B cell (primary cell): ENCODE measurements around the gene RABEP2. TPM values are rescaled to one million over a fixed set of nuclear protein-coding genes. Genes with fewer than 3 reads are reported as not detected.

Source experiments
- ATAC-seq: fragments of 200-7000 bp; cut with Tn5 transposase; one replicate; pipeline ENCODE4 v1.10.0; 2021; ENCODE audit warnings: low read depth, mild to moderate bottlenecking, moderate number of reproducible peaks, moderate library complexity
- CTCF ChIA-PET: fragments of 350-600 bp; sonication (Branson Sonifier 250); formaldehyde crosslinking; loops from one replicate; lab custom pipeline; 2021; ENCODE audit warnings: antibody characterized with exemption, inconsistent platforms; lab: Charles Lee
- POLR2A ChIA-PET: fragments of 350-600 bp; sonication (Branson Sonifier 250); formaldehyde crosslinking; loops from one replicate; lab custom pipeline; 2021; ENCODE audit warnings: antibody characterized with exemption; lab: Charles Lee
- DNase-seq: peaks from one replicate; pipeline ENCODE4 v3.0.0; 2013
- H2AFZ ChIP-seq: 2 replicates; pipeline ENCODE4 v1.6.1; 2012; ENCODE audit warnings: mild to moderate bottlenecking, low read depth, low read length; ENCODE audit not compliant: insufficient read depth, poor library complexity, severe bottlenecking
- H3K27ac ChIP-seq, 2 donors: 1 replicate in 1 of 2; 2 replicates in 1 of 2; pipeline ENCODE4 v1.5.1; 2012 to 2013; ENCODE audit warnings: low read length in 2 of 2, mild to moderate bottlenecking in 2 of 2, moderate library complexity in 1 of 2
- H3K27me3 ChIP-seq, 4 experiments: fragments of 200-600 bp in 1 of 4; sonication (generic) in 1 of 4; replicated peaks in 1 of 4; 1 replicate in 2 of 4; 2 replicates in 2 of 4; pipeline versions ENCODE4 v1.6.1 to v1.7.0; 2013 to 2016; ENCODE audit warnings: low read length in 3 of 4, mild to moderate bottlenecking in 2 of 4, mixed read lengths in 1 of 4, moderate library complexity in 1 of 4; ENCODE audit not compliant: insufficient read depth in 4 of 4, control insufficient read depth in 3 of 4; ENCODE audit errors: control extremely low read depth in 1 of 4
- H3K36me3 ChIP-seq, 2 experiments: replicated peaks in 1 of 2; 1 replicate in 1 of 2; 2 replicates in 1 of 2; pipeline versions ENCODE4 v1.6.1 to v1.7.1; 2013; ENCODE audit warnings: low read length in 1 of 2; ENCODE audit not compliant: insufficient read depth in 2 of 2, control insufficient read depth in 1 of 2; ENCODE audit errors: control extremely low read depth in 1 of 2, extremely low read depth in 1 of 2
- H3K4me1 ChIP-seq, 2 donors: fragments of 200-600 bp in 1 of 2; sonication (generic) in 1 of 2; 1 replicate in 1 of 2; 2 replicates in 1 of 2; pipeline versions ENCODE4 v1.5.1 to v1.6.1; 2013 to 2017; ENCODE audit warnings: low read length in 2 of 2; ENCODE audit not compliant: control insufficient read depth in 2 of 2, insufficient read depth in 2 of 2
- H3K4me2 ChIP-seq: replicated peaks from 2 replicates; pipeline ENCODE3; 2012; ENCODE audit warnings: mild to moderate bottlenecking, low read depth, low read length; ENCODE audit not compliant: poor library complexity, severe bottlenecking
- H3K4me3 ChIP-seq, 5 experiments: fragments of 200-600 bp in 1 of 5; sonication (generic) in 1 of 5; 1 replicate in 3 of 5; 2 replicates in 2 of 5; pipeline versions ENCODE4 v1.5.1 to v1.7.0; 2011 to 2016; ENCODE audit warnings: low read length in 4 of 5, mild to moderate bottlenecking in 4 of 5, low read depth in 2 of 5, control low read depth in 1 of 5, moderate library complexity in 1 of 5; ENCODE audit not compliant: insufficient read depth in 1 of 5; ENCODE audit errors: control extremely low read depth in 1 of 5, extremely low read depth in 1 of 5
- H3K79me2 ChIP-seq: fragments of 200-600 bp; sonication (generic); one replicate; pipeline ENCODE4 v1.6.0; 2016; ENCODE audit warnings: low read length; ENCODE audit not compliant: control insufficient read depth, insufficient read depth
- H3K9ac ChIP-seq: fragments of 200-600 bp; sonication (generic); 2 replicates; pipeline ENCODE4 v1.6.1; 2017; ENCODE audit warnings: mild to moderate bottlenecking, low read length, moderate library complexity
- H3K9me3 ChIP-seq, 3 donors: one replicate each; pipeline versions ENCODE4 v1.6.1 to v1.7.1; 2013; ENCODE audit warnings: low read length in 2 of 3; ENCODE audit not compliant: control insufficient read depth in 2 of 3, insufficient read depth in 1 of 3; ENCODE audit errors: control extremely low read depth in 1 of 3
- H4K20me1 ChIP-seq: 2 replicates; pipeline ENCODE4 v1.6.0; 2012; ENCODE audit warnings: mild to moderate bottlenecking, low read length; ENCODE audit not compliant: insufficient read depth, control insufficient read depth, poor library complexity, severe bottlenecking
- H3K27ac Mint-ChIP-seq: one replicate; pipeline ENCODE4 v1.8.0; 2021; ENCODE audit warnings: mixed read lengths
- H3K27me3 Mint-ChIP-seq: one replicate; pipeline ENCODE4 v1.8.0; 2021; ENCODE audit warnings: mixed read lengths
- H3K4me1 Mint-ChIP-seq: one replicate; pipeline ENCODE4 v1.8.0; 2021; ENCODE audit warnings: mixed read lengths
- H3K4me3 Mint-ChIP-seq: one replicate; pipeline ENCODE4 v1.8.0; 2021; ENCODE audit warnings: mixed read lengths
- H3K9me3 Mint-ChIP-seq: one replicate; pipeline ENCODE4 v1.8.0; 2022; ENCODE audit warnings: mixed read lengths; ENCODE audit not compliant: insufficient read depth
- EZH2 ChIP-seq: IDR thresholded peaks from 2 replicates; pipeline ENCODE4 v1.6.1; 2012; ENCODE audit warnings: borderline replicate concordance, low read depth, mild to moderate bottlenecking, moderate library complexity, low read length; ENCODE audit not compliant: insufficient read depth, poor library complexity, severe bottlenecking
- WGBS: methylation state at CpG from one replicate; pipeline ENCODE4 v1.1.5; 2013; ENCODE audit warnings: missing lambda C conversion rate; ENCODE audit not compliant: insufficient coverage; 5-methylcytosine and 5-hydroxymethylcytosine counted together
- intact Hi-C: fragments of 100-400 bp; cut with micrococcal nuclease; formaldehyde crosslinking; loops from one replicate; pipeline ENCODE4 v1.10.0; 2022
- polyA plus RNA-seq: library from polyadenylated mRNA; depleted of rRNA; stranded (reverse); fragments of >200 nt; gene quantifications from 2 replicates; pipeline ENCODE4 v1.2.3, GENCODE V29; 2012
- total RNA-seq, 2 donors: library from RNA; stranded (reverse); fragments of 120-200 nt in 1 of 2; gene quantifications; 1 replicate in 1 of 2; 2 replicates in 1 of 2; pipeline versions ENCODE4 v1.2.3 to v1.2.4, GENCODE V29; 2013 to 2022
- TF ChIP-seq, protein P1 (sequence below): fragments of 200-600 bp; IDR thresholded peaks from one replicate; pipeline ENCODE4 v1.8.0; 2022; ENCODE audit warnings: antibody characterized with exemption, mild to moderate bottlenecking

The RABEP2 gene
- total and polyA plus RNA-seq, 2 donors (not counting 1 experiment from before 2014, with no cell fraction given), result 136 to 178 TPM

DNA sequence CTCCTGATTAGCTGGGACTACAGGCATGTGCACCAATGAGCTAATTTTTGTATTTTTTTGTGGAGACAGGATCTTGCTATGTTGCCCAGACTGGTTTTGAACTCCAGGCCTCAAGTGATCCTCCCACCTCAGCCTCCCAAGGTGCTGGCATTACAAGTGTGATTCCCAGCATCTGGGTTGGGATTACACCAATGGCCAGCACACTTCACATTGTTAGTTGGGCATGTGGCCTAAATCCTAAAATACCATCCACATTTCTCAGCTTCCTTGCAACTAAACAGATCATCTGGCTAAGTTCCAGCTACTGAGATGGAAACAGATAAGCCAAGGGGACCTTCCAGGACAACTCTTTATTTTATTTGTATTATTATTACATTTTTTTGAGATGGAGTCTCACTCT lies 9.9 kb downstream of the RABEP2 start:
- ATAC-seq (no peak), DNase-seq (no peak)
- Histone ChIP-seq H4K20me1 (peaks cover 54% of the 10 kb centered on the region), H3K36me3 (peaks cover 12 to 76% of the 10 kb centered on the region in 2 experiments), H3K9me3 (no peaks in the 10 kb centered on the region), H3K4me3 (no peak overlapping the region), H3K79me2 (peaks cover 57% of the 10 kb centered on the region), H3K4me2 (no peak overlapping the region), H3K27me3 (no peaks in the 10 kb centered on the region), H3K9ac (no peak overlapping the region), H3K4me1 (peaks cover 10% of the 10 kb centered on the region in 2 donors), H2AFZ (no peak overlapping the region), H3K27ac (no peak overlapping the region)
- intact Hi-C loops, result no loop called here
- H3K4me1 Mint-ChIP-seq, result peaks cover 20% of the 10 kb centered on the region
- no peaks in the 10 kb centered on the region for H3K9me3 Mint-ChIP-seq
- POLR2A ChIA-PET, result no interaction called here
- H3K4me3 Mint-ChIP-seq, result no peak overlapping the region
- H3K27ac Mint-ChIP-seq, result no peak overlapping the region
- no peak for TF ChIP-seq EZH2
- TF ChIP-seq, protein P1, sequence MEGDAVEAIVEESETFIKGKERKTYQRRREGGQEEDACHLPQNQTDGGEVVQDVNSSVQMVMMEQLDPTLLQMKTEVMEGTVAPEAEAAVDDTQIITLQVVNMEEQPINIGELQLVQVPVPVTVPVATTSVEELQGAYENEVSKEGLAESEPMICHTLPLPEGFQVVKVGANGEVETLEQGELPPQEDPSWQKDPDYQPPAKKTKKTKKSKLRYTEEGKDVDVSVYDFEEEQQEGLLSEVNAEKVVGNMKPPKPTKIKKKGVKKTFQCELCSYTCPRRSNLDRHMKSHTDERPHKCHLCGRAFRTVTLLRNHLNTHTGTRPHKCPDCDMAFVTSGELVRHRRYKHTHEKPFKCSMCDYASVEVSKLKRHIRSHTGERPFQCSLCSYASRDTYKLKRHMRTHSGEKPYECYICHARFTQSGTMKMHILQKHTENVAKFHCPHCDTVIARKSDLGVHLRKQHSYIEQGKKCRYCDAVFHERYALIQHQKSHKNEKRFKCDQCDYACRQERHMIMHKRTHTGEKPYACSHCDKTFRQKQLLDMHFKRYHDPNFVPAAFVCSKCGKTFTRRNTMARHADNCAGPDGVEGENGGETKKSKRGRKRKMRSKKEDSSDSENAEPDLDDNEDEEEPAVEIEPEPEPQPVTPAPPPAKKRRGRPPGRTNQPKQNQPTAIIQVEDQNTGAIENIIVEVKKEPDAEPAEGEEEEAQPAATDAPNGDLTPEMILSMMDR, result no peak
- H3K27me3 Mint-ChIP-seq, result no peaks in the 10 kb centered on the region
- CTCF ChIA-PET, result interaction anchor here (1.3 kb wide), 1 partner anchor 30 kb away, joined by 4 read pairs; no protein-coding TSS in a partner anchor

GRCh38 chr16:28913946-28914724 lies 10.9 kb downstream of the RABEP2 start:
- POLR2A ChIA-PET, result interaction anchor here (0.6 kb wide), 1 partner anchor 17 kb away, joined by 3 read pairs; no protein-coding TSS in a partner anchor
- Histone ChIP-seq H3K27ac (no peak overlapping the region), H3K4me3 (no peak overlapping the region), H3K4me2 (no peak overlapping the region), H3K79me2 (peaks cover 47% of the 10 kb centered on the region), H3K4me1 (peaks cover 12 to 19% of the 10 kb centered on the region in 2 donors), H3K9me3 (no peaks in the 10 kb centered on the region), H3K27me3 (no peaks in the 10 kb centered on the region), H2AFZ (no peak overlapping the region), H3K36me3 (peaks cover 7 to 72% of the 10 kb centered on the region in 2 experiments), H3K9ac (no peak overlapping the region), H4K20me1 (peaks cover 45% of the 10 kb centered on the region)
- DNase-seq (no peak), ATAC-seq (no peak)
- intact Hi-C loops, result no loop called here
- WGBS, result 97% methylated on average over 23 of the region's 29 CpGs
- H3K4me1 Mint-ChIP-seq, result peaks cover 17% of the 10 kb centered on the region
- TF ChIP-seq, protein P1, result no peak
- TF ChIP-seq EZH2, result no peak
- H3K9me3 Mint-ChIP-seq, result no peaks in the 10 kb centered on the region
- no peak overlapping the region for H3K4me3 Mint-ChIP-seq
- H3K27ac Mint-ChIP-seq, result no peak overlapping the region
- CTCF ChIA-PET, result interaction anchor here (0.7 to 0.8 kb wide), 2 partner anchors 31 to 94 kb away, joined by 3 to 4 read pairs; no protein-coding TSS in a partner anchor
- H3K27me3 Mint-ChIP-seq, result no peaks in the 10 kb centered on the region
